GM12874 (cell line): ENCODE data around the gene B9D1.

Experiments
- CTCF ChIP-seq: IDR thresholded peaks from 2 replicates; pipeline ENCODE4 v1.5.1; 2011; ENCODE audit warnings: low read depth, mild to moderate bottlenecking, control low read depth, low read length, moderate library complexity; ENCODE audit not compliant: insufficient read depth

The B9D1 gene

DNA sequence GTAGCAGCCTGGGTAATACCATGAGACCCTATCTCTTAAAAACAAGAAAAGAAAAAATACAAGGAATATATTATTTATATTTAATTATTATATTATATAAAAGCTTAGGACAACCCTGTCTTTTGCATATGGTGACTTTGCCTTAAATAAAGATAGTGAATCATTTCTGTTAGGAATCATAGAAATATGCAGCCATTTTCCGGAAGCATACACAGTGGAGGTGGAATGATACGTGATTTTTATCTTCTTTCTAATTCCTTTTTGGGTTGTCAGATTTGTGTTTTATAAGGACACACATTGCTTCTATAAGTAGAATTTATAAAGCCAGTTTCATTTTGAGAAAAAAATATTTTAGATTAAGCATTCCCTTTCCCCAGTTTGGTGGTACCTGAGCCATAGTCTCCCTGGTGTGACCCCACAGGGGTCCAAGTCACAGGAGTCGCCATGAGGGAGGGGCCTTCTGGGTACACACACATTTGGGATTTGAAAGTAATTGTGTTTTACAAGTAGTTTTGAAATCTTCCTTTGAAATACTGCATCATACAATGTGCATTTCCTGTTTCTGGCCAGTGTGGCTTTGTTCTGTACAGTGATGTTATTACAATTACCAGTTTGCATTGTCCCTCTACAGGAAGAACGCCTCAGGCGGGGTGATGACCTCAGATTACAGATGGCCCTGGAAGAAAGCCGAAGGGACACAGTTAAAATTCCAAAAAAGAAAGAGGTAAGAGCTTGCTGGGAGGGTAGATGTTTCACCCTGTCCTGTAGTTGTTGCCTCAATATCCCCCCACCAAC, 50.9 kb downstream of the B9D1 start:
- TF ChIP-seq CTCF = no peak

GRCh38 chr17:19311016-19311415, 51.5 kb downstream of the B9D1 start:
- no peak for TF ChIP-seq CTCF

- TF ChIP-seq CTCF = no peak
Observed at GRCh38 chr17:19310151-19310550, 52.4 kb downstream of the B9D1 start.

DNA sequence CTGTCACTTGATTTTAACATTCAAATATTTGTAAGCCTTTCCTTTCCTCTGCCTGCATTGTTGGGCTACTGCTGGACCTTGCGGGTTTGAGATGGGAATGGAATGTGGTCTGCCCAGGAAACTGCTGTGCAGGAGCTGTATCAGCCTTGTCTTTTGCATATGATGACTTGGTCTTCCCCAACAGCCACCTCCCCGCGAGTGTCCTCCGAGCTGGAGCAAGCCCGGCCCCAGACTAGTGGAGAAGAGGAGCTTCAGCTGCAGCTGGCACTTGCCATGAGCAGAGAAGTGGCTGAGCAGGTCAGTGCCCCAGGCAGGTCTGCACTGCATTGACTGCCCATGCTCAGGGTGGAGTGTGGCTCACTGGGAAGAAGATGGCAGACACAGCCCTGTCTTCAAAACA, 52.8 kb downstream of the B9D1 start:
- TF ChIP-seq CTCF = no peak

DNA sequence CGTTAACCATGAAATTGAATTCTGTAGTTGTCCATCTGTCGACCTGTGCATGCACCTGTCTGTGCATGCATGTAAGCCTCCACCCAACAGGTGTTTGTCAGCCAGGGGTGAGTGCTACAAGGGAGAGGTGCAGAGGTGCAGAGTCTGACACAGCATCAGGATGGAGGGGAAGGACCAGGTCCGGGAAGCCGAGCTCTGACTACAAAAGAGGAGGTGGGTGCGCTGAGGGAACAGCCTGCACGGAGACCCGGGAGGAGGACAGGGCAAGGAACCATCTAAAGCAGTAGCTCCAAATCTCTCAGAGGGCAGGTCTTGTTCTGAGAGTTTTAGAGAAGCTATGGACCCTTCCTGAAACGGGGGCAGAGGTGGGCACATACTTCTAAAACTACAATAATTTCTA, 54.1 kb downstream of the B9D1 start:
- no peak for TF ChIP-seq CTCF

DNA sequence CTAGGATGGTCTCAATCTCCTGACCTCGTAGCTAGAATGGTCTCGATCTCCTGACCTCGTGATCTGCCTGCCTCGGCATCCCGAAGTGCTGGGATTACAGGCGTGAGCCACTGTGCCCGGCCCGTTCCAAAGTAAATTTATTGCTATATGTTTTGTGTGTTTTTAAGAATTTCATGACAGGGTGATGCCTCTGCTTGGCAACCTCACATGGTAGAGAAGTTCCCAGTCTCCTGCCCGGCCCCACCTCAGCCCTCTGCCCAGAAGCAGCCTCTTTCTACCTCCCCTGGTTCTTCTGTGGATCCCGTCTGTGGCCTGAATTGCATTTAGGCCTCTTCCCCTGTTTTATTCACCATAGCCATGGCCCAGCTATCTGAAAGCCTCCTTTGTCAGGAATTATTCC, 55.0 kb downstream of the B9D1 start:
- no peak for TF ChIP-seq CTCF

DNA sequence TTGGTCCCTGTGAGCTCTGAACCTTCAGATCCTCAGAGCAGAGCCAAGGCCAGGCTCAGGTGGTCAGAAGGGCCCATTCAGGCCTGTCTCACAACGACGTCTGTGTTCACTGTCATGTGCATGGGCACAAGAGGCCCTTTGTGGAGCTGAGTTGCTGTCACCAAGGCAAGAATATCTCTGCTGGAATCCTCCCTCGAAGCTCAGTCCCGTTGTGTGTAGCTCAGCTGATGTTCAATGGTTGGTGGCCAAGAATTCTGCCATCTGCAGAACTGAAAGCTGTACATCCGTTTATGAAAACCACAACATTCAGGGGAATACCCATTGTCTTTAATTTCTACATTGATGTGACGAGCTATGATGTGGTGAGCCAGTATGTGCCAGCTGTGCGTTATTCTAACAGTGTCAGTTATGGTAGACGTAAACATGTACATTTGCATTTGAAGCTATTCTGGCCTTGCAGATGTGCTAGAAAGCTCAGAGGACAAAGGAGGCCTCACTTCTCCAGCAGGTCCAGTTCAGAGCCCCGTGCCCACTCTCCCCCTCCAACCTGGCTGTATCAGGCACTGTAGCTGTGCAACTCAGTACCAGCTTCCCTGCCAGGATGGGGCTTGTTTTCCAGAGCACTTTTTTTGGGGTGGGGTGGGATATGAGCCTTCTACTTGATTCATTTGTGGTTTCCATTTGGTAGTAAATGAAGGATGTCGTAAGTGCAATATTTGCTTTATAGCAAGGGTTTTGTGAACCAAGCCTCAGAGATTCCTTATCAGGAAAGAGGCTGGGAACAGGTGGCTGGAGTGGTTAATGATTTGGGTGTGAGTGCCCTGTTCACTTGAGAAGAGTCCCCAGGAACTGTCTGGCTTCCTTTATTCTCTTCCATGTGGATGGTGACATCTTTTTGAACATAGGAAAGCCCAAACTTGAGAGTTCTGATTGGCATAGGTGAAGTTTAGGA, 56.1 kb downstream of the B9D1 start:
- TF ChIP-seq CTCF = no peak
